GM19023 (cell line): ENCODE results near the gene WDFY3.

Source experiments
- ATAC-seq: cut with Tn5 transposase; IDR thresholded peaks from one replicate; pipeline ENCODE4 v1.9.1; 2021; ENCODE audit warnings: mild to moderate bottlenecking, moderate library complexity; ENCODE audit not compliant: unreplicated experiment

WDFY3 gene

DNA sequence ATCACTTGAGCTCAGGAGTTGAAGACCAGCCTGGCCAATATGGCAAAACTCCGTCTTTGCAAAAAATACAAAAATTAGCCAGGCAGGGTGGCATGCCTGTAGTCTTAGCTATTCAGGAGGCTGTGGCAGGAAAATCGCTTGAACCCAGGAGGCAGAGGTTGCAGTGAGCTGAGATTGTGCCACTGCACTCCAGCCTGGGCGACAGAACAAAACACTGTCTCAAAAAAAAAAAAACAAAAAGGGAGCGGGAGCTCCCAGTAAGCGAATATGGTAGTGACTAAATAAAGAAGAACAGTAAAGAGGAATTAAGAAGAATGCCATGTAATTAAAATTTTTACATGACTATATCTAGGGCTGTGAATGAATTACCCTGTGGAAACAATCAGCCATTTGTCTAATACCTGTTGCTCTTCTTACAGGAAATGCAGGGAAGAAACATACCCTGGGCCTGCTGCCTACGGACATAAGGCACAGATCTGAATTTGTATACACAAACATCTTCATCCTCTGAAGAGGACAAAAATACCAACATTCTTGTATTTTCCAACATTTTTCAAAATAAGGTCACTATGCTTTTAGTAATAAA is 11.4 kb downstream of the WDFY3 start:
- ATAC-seq: no peak

- ATAC-seq: no peak
Observed at GRCh38 chr4:84952776-84953175, 13.7 kb downstream of the WDFY3 start.

- ATAC-seq: no peak
Observed at GRCh38 chr4:84952004-84952403, 14.5 kb downstream of the WDFY3 start.

DNA sequence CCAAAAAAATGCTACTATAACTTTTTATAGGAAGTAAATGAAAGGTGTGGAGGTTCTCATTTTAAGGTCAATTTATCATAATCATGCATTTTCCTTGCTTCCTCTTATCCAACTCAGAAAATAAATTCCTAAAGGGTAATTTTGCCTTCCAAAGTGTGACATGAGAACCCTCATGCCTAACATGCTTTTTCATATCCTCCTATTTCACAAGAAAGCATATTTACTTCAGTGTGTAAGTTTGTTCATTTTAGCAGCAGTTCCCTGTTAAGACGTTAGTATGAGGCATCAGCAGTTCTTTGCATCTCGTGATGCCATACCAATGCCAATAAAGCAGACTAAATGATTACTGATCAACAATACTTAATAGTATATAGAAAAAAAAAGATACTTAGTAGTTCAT is 18.4 kb downstream of the WDFY3 start:
- no peak for ATAC-seq

GRCh38 chr4:84944947-84945346 is 21.5 kb downstream of the WDFY3 start:
- no peak for ATAC-seq

DNA sequence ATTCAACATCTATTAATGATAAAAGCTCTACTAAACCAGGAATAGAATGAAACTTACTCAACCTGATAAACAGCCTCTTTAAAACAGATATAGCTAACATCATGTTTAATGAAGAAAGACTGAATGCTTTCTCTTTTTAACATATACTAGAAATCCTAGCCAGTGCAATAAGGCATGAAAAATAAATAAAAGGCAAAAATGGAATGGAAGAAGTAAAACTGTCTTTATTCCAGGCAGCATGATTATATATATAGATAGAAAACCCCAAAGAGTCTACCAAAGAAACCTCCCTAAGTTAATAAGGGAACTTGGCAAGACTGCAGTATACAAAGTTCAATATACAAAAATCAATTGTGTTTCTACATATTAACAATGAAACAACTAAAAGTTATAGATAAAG is 25.5 kb downstream of the WDFY3 start:
- no peak for ATAC-seq

GRCh38 chr4:84939113-84939512 is 27.4 kb downstream of the WDFY3 start:
- ATAC-seq: no peak

DNA sequence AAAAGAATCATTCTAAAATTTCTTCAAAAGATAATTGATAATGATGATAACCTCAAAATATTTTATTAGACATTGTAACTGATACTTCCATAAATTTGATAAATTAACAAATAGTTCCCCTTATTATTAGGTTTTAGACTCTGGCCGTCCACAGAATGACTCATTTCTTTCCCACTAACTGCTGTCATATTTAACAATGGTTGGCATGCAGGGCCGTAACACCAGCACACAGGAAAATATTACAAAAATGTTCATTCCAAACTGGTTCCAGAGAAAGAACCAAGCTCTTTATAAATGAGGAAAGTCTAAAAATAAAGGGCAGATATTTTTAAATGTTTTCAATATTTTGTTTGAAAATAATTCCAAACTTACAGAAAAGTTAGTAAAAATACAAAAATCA is 28.2 kb downstream of the WDFY3 start:
- ATAC-seq: no peak

GRCh38 chr4:84937381-84937977 is 29.0 kb downstream of the WDFY3 start:
- ATAC-seq: no peak

DNA sequence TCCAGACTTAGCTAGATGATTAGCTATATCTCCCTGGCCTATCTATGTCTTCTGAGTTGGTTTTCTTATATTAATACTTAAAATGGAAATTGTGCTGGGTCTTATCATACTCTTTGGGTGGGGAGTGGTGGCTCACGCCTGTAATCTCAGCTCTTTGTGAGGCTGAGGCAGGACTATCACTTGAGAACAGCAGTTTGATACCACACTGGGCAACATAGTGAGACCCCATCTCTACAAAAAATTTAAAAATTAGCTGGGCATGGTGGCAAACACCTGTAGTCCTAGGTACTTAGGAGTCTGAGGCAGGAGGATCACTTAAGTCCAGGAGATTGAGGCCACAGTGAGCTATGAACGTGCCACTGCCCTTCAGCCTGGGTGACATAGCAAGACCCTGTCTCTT is 30.4 kb downstream of the WDFY3 start:
- no peak for ATAC-seq

- ATAC-seq: no peak
Observed at GRCh38 chr4:84932462-84932861, 34.0 kb downstream of the WDFY3 start.

DNA sequence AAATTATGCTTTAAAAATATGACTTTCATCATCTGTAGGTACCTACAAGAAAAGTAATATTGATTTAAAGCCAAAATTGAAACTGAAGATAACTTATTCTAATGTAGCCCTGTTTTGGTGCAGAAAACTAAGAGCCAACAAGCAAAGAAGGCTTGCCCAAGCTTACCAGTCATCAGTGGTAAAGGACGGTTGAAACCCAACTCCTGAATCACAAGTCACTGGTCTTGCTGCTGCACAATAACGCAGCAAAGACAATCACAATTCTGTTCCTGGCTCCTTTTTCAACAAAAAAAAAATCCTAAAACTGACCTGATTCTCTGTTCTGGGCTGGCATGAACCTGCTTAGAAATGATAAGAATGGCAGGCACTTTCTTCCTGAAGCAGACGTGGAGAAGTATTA is 34.5 kb downstream of the WDFY3 start:
- no peak for ATAC-seq

- ATAC-seq: no peak
Observed at GRCh38 chr4:84931274-84931673, 35.2 kb downstream of the WDFY3 start.

GRCh38 chr4:84928089-84928488 is 38.4 kb downstream of the WDFY3 start:
- no peak for ATAC-seq

DNA sequence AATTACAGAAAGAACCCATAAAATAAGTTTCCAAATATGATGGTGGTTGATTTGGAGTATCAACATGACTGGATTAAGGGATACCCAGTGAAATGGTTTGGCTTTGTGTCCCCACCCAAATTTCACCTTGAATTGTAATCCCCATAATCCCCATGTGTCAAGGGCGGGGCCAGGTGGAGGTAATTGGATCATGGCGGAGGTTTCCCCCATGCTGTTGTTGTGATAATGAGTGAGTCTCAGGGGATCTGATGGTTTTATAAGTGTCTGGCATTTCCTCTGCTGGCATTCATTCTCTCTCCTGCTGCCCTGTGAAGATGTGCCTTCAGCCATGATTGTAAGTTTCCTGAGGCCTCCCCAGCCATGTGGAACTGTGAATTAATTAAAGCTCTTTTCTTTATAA is 39.1 kb downstream of the WDFY3 start:
- no peak for ATAC-seq

DNA sequence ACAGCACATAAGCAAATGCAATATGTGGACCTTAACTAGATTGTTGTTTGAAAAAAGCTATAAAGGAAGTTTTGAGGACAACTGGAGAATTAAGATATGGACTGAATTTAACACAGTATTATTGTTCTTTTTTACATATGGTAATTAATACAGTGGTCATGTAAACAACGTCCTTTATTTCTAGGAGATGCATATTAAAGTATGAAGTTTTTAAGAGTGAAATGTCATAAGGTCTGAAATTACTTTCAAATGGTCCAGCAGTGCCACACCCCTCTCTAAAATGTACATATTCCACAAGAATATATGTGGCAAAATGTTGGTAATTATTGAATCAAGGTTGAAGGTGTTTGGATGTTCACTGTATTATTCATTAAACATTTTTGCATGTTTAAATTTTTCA is 40.9 kb downstream of the WDFY3 start:
- ATAC-seq: no peak

DNA sequence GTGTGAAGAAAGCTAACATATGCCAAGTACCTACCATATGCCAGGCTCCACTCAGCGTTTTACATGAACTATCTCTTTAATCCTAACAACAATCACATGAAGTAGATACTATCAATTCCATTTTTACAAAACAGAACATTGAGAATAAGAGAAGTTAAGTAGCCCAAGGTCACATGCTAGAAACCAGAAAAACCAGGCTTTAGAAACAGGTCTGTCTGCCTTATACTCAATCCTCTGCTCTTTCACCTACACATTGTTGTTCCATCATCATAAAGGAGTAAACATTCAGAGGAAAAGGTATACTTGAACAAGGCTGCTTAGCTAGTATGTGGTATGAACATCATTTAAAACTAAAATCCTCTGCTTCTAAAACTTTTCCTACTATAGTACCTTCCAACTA is 42.1 kb downstream of the WDFY3 start:
- no peak for ATAC-seq

DNA sequence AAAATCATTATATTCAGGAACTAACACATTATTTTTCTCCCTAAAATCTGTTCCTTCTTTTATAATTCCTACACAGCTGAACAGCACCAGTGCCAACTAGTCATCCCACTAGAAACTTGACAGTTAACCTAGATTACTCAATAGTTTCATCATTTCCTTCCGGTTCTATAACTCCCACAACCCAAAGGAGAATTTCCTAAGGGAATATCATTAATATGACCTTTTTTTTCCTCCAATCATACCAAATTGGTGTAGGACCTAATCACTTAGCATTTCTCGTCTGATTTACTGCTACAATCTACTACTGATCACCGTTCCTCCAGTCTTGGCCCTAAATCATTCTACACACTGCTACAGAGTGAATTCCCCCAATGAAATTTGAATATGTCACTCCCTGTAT is 45.9 kb downstream of the WDFY3 start:
- no peak for ATAC-seq

DNA sequence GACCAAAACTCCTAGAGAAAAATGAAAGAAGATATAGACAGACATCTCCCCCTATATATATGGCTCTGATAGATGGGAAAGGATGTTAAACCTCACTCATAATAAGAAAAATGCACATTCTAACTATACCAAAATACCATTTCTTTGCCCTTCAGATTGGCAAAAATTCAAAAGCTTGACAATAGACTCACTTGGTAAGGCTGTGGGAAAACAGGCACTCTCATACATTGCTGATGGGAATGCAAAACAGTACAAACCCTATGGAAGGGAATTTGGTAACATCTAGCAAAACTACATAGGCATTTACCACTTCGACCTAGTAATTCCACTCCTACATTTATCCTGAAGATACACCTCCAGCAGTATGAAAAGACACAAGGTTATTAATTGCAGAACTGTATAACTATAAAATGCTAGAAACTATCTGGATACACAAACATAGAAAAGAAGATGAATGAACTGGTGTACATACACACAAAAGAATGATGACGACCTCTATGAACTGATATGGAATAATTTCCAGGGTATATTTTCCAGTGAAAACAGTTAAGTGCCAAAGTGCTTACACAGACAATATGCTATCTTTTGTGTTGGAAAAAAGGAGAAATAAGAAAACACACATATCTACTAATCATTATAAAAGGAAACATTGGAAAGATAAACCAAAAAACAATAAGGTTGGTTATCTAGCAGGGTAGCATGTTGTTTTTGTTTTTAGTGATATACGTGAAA is 48.5 kb downstream of the WDFY3 start:
- no peak for ATAC-seq

- no peak for ATAC-seq
Observed at GRCh38 chr4:84917086-84917821, 49.2 kb downstream of the WDFY3 start.

- no peak for ATAC-seq
Observed at GRCh38 chr4:84916227-84916626, 50.3 kb downstream of the WDFY3 start.

GRCh38 chr4:84915396-84915780 is 51.1 kb downstream of the WDFY3 start:
- no peak for ATAC-seq
